A673 (cell line): ENCODE results near the gene CERK.

Experiments used
- EZH2 ChIP-seq: fragments of 200-600 bp; sonication (generic); IDR thresholded peaks from 2 replicates; pipeline ENCODE4 v1.6.1; 2017; ENCODE audit warnings: borderline replicate concordance, low read depth, mild to moderate bottlenecking, mixed read lengths, antibody characterized with exemption, low read length; ENCODE audit not compliant: poor library complexity, severe bottlenecking
- TF ChIP-seq, protein P1 (sequence below): fragments of 300-800, 200-600 bp; sonication (generic); conservative IDR thresholded peaks from 2 replicates; pipeline ENCODE4 v1.5.1; 2017; ENCODE audit warnings: low read depth, mild to moderate bottlenecking, antibody characterized with exemption, low read length, moderate library complexity, mixed read lengths

DNA sequence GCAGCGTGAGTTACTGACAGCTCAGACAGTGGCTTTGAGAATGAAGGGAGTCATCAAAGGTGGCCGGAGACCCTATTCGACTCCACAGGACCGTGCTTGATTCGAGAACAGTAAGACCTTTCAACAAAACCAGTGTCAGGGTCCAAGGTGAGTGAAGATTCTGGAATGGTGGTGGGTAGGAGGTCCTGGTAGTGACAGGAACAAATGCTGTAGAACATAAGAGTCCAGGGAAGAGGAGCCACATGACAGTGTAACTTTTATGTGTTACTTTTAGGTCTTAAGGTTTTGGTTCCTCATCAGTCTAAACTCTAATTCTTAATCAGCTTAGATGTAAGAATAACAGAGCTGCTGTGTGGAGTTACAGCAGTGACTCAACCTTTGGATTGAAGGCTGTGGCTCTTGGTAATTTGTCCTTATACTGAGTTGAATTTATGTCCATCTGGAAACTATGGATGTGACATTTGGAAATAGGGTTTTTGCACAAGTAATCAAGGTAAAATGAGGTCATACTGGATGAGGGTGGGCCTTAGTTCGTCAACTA is 26.2 kb upstream of the CERK start:
- TF ChIP-seq, protein P1, sequence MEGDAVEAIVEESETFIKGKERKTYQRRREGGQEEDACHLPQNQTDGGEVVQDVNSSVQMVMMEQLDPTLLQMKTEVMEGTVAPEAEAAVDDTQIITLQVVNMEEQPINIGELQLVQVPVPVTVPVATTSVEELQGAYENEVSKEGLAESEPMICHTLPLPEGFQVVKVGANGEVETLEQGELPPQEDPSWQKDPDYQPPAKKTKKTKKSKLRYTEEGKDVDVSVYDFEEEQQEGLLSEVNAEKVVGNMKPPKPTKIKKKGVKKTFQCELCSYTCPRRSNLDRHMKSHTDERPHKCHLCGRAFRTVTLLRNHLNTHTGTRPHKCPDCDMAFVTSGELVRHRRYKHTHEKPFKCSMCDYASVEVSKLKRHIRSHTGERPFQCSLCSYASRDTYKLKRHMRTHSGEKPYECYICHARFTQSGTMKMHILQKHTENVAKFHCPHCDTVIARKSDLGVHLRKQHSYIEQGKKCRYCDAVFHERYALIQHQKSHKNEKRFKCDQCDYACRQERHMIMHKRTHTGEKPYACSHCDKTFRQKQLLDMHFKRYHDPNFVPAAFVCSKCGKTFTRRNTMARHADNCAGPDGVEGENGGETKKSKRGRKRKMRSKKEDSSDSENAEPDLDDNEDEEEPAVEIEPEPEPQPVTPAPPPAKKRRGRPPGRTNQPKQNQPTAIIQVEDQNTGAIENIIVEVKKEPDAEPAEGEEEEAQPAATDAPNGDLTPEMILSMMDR: no peak
- no peak for TF ChIP-seq EZH2
